ENCODE measurements around the gene SLC8A2.

Gene SLC8A2

DNA sequence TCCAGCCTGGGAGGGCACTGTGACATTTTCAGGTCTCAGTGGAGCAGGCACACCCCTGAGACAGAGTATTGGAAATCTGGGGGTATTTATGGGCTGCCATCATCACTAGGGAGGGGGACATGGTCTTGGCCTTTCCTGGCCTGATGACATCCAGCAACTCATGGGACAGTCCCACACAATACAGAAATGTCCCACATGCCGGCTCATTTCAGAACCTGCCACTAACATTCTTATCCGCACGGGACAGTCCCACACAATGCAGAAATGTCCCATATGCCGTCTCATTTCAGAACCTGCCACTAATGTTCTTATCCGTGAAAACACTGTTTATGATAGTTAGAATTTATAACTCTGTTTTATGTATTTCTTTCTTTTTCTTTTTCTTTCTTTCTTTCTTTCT lies 9.8 kb downstream of the SLC8A2 start:
- H3K4me1 ChIP-seq (ENCODE audit: control insufficient read depth, insufficient read depth, low read depth, low read length) = peaks cover 2% of the 10 kb centered on the region
- 100% methylated on average over 1 of the region's 5 CpGs for WGBS

DNA sequence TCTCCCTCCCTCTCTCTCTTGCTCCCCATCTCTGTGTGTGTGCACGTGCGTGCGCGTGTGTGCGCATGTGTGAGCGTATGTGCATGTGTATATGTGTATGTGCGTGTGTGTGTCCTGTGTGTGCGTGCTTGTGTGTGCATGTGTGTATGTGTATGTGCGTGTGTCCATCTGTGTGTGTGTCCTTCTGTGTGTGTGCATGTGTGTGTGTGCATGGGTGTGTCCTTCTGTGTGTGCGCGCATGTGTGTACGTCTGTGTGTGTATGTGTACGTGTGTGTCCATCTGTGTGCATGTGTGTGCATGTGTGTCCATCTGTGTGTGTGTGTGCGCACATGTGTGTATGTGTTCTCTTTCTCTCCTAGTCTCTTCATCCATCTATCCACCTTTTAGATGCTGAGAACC lies 12.2 kb downstream of the SLC8A2 start:
- peaks cover 2% of the 10 kb centered on the region for H3K4me1 ChIP-seq (ENCODE audit: control insufficient read depth, insufficient read depth, low read depth, low read length)
- no peak overlapping the region for H3K14ac ChIP-seq (ENCODE audit: low read length in 2 of 2)
- no peak overlapping the region for H2BK5ac ChIP-seq (ENCODE audit: low read depth, low read length, poor library complexity, severe bottlenecking)
- H3K4me3 ChIP-seq (ENCODE audit: insufficient read depth in 1 of 2, low read depth in 1 of 2, low read length in 2 of 2) = no peak overlapping the region
- no peak overlapping the region for H3K27ac ChIP-seq (ENCODE audit: low read length, poor library complexity, severe bottlenecking)
- no peak overlapping the region for H4K91ac ChIP-seq (ENCODE audit: low read length)
- no peak overlapping the region for H4K8ac ChIP-seq (ENCODE audit: low read length)
- no peak overlapping the region for H2BK15ac ChIP-seq (ENCODE audit: low read depth, poor library complexity, severe bottlenecking)
- no peak overlapping the region for H3K23ac ChIP-seq (ENCODE audit: low read length in 2 of 2)
- no peak overlapping the region for H3K4me2 ChIP-seq (ENCODE audit: low read length, poor library complexity, severe bottlenecking)
- H2AK5ac ChIP-seq (ENCODE audit: low read length, severe bottlenecking) = no peak overlapping the region
- peaks cover 21% of the 10 kb centered on the region for H3K9me3 ChIP-seq (ENCODE audit: control insufficient read depth, low read length)
- 96% methylated on average over 9 of the region's 14 CpGs for WGBS
- DNase-seq = no peak
- H3K18ac ChIP-seq (ENCODE audit: low read depth in 1 of 2, low read length in 2 of 2) = no peak overlapping the region
- peaks cover 53 to 80% of the 10 kb centered on the region in 2 experiments for H3K27me3 ChIP-seq (ENCODE audit: control insufficient read depth in 1 of 2, insufficient read depth in 1 of 2, low read length in 2 of 2)
- H3K4ac ChIP-seq (ENCODE audit: low read depth in 1 of 2, low read length in 2 of 2) = no peak overlapping the region
- no peaks in the 10 kb centered on the region for H3K79me1 ChIP-seq (replicated peaks; ENCODE audit: low read length, poor library complexity, severe bottlenecking)
- no peaks in the 10 kb centered on the region for H3K36me3 ChIP-seq (ENCODE audit: control insufficient read depth in 1 of 2, insufficient read depth in 2 of 2, low read depth in 1 of 2, low read length in 2 of 2)
- H2BK12ac ChIP-seq (ENCODE audit: low read length in 2 of 2) = no peak overlapping the region
- no peak overlapping the region for H3K9ac ChIP-seq (ENCODE audit: low read length)
- H2AFZ ChIP-seq (ENCODE audit: low read depth, low read length) = no peak overlapping the region
- no peak overlapping the region for H2BK120ac ChIP-seq (ENCODE audit: low read depth, low read length)

More for the DNA sequence above, 9.8 kb downstream of the SLC8A2 start:
- H2BK15ac ChIP-seq (ENCODE audit: low read depth, poor library complexity, severe bottlenecking) = no peak overlapping the region
- no peaks in the 10 kb centered on the region for H3K79me1 ChIP-seq (replicated peaks; ENCODE audit: low read length, poor library complexity, severe bottlenecking)
- H3K4me2 ChIP-seq (ENCODE audit: low read length, poor library complexity, severe bottlenecking) = no peak overlapping the region
- no peak overlapping the region for H4K91ac ChIP-seq (ENCODE audit: low read length)
- no peak overlapping the region for H3K4me3 ChIP-seq (ENCODE audit: insufficient read depth in 1 of 2, low read depth in 1 of 2, low read length in 2 of 2)
- DNase-seq = no peak
- H2BK120ac ChIP-seq (ENCODE audit: low read depth, low read length) = no peak overlapping the region
- no peak overlapping the region for H4K8ac ChIP-seq (ENCODE audit: low read length)
- H3K9me3 ChIP-seq (ENCODE audit: control insufficient read depth, low read length) = peaks cover under 1% of the 10 kb centered on the region
- no peak overlapping the region for H3K27ac ChIP-seq (ENCODE audit: low read length, poor library complexity, severe bottlenecking)
- H2AFZ ChIP-seq (ENCODE audit: low read depth, low read length) = no peak overlapping the region
- no peak overlapping the region for H3K9ac ChIP-seq (ENCODE audit: low read length)
- peaks cover 53 to 77% of the 10 kb centered on the region in 2 experiments for H3K27me3 ChIP-seq (ENCODE audit: control insufficient read depth in 1 of 2, insufficient read depth in 1 of 2, low read length in 2 of 2)
- H3K36me3 ChIP-seq (ENCODE audit: control insufficient read depth in 1 of 2, insufficient read depth in 2 of 2, low read depth in 1 of 2, low read length in 2 of 2) = no peaks in the 10 kb centered on the region
- H3K4ac ChIP-seq (ENCODE audit: low read depth in 1 of 2, low read length in 2 of 2) = no peak overlapping the region
- H2BK12ac ChIP-seq (ENCODE audit: low read length in 2 of 2) = no peak overlapping the region
- H2BK5ac ChIP-seq (ENCODE audit: low read depth, low read length, poor library complexity, severe bottlenecking) = no peak overlapping the region
- H3K18ac ChIP-seq (ENCODE audit: low read depth in 1 of 2, low read length in 2 of 2) = no peak overlapping the region
- no peak overlapping the region for H2AK5ac ChIP-seq (ENCODE audit: low read length, severe bottlenecking)
- H3K14ac ChIP-seq (ENCODE audit: low read length in 2 of 2) = no peak overlapping the region
- no peak overlapping the region for H3K23ac ChIP-seq (ENCODE audit: low read length in 2 of 2)

GRCh38 chr19:47458672-47459071 lies 13.0 kb downstream of the SLC8A2 start:
- Histone ChIP-seq H3K14ac (ENCODE audit: low read length in 2 of 2) (no peak overlapping the region), H4K8ac (ENCODE audit: low read length) (no peak overlapping the region), H2BK120ac (ENCODE audit: low read depth, low read length) (no peak overlapping the region), H3K4me1 (ENCODE audit: control insufficient read depth, insufficient read depth, low read depth, low read length) (peaks cover 2% of the 10 kb centered on the region), H3K27me3 (ENCODE audit: control insufficient read depth in 1 of 2, insufficient read depth in 1 of 2, low read length in 2 of 2) (peaks cover 55 to 79% of the 10 kb centered on the region in 2 experiments), H3K36me3 (ENCODE audit: control insufficient read depth in 1 of 2, insufficient read depth in 2 of 2, low read depth in 1 of 2, low read length in 2 of 2) (no peaks in the 10 kb centered on the region), H2BK15ac (ENCODE audit: low read depth, poor library complexity, severe bottlenecking) (no peak overlapping the region), H3K23ac (ENCODE audit: low read length in 2 of 2) (no peak overlapping the region), H3K9me3 (ENCODE audit: control insufficient read depth, low read length) (peaks cover 21% of the 10 kb centered on the region), H3K9ac (ENCODE audit: low read length) (no peak overlapping the region), H2BK5ac (ENCODE audit: low read depth, low read length, poor library complexity, severe bottlenecking) (no peak overlapping the region), H3K18ac (ENCODE audit: low read depth in 1 of 2, low read length in 2 of 2) (no peak overlapping the region), H2BK12ac (ENCODE audit: low read length in 2 of 2) (no peak overlapping the region), H3K4me3 (ENCODE audit: insufficient read depth in 1 of 2, low read depth in 1 of 2, low read length in 2 of 2) (no peak overlapping the region), H3K27ac (ENCODE audit: low read length, poor library complexity, severe bottlenecking) (no peak overlapping the region), H3K4me2 (ENCODE audit: low read length, poor library complexity, severe bottlenecking) (no peak overlapping the region), H2AK5ac (ENCODE audit: low read length, severe bottlenecking) (no peak overlapping the region), H3K4ac (ENCODE audit: low read depth in 1 of 2, low read length in 2 of 2) (no peak overlapping the region), H3K79me1 (replicated peaks; ENCODE audit: low read length, poor library complexity, severe bottlenecking) (no peaks in the 10 kb centered on the region), H2AFZ (ENCODE audit: low read depth, low read length) (no peak overlapping the region), H4K91ac (ENCODE audit: low read length) (no peak overlapping the region)
- no peak for DNase-seq
- WGBS = 50% methylated on average over 5 of the region's 5 CpGs

DNA sequence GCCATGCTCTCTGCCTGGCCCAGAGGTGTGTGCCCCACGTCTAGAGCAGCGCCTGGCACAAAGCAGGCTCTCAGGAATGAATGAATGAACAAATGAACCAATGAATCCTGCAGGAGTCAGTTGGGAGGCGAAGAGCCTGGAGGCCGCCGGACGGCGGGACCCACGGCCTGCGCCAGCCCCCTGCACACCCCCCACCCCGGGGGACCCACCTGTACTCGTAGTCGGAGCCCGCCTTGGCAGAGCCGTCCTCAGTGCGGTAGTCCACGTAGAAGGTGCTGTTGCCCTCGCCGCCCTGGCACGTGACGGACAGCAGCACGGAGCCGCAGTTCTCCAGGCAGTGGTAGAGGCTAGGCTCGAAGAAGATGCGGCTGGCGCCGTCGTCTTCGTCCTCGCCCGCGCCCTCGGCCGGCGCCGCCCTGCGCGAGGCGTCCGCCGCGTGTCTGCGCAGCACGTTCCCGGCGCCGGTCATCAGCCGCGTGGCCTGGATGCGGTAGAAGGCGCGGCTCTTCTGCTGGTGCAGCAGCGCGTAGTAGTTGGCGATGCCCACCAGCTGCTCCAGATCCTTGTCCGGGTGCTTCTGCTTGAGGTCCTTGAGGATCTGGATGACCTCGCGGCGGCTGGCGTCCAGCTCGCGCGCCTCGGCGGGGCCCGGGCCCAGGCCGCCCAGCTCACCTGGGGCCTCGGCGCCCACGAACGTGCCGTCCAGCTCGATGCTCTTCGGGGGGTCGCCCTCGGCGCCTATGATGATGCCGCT lies 14.8 kb downstream of the SLC8A2 start:
- Histone ChIP-seq H3K4me1 (ENCODE audit: control insufficient read depth, insufficient read depth, low read depth, low read length) (peaks cover 2% of the 10 kb centered on the region), H3K27ac (ENCODE audit: low read length, poor library complexity, severe bottlenecking) (no peak overlapping the region), H3K4ac (ENCODE audit: low read depth in 1 of 2, low read length in 2 of 2) (no peak overlapping the region), H3K4me3 (ENCODE audit: insufficient read depth in 1 of 2, low read depth in 1 of 2, low read length in 2 of 2) (no peak overlapping the region), H2BK12ac (ENCODE audit: low read length in 2 of 2) (no peak overlapping the region), H3K36me3 (ENCODE audit: control insufficient read depth in 1 of 2, insufficient read depth in 2 of 2, low read depth in 1 of 2, low read length in 2 of 2) (no peaks in the 10 kb centered on the region), H3K18ac (ENCODE audit: low read depth in 1 of 2, low read length in 2 of 2) (no peak overlapping the region), H3K14ac (ENCODE audit: low read length in 2 of 2) (no peak overlapping the region), H3K9ac (ENCODE audit: low read length) (no peak overlapping the region), H3K4me2 (ENCODE audit: low read length, poor library complexity, severe bottlenecking) (no peak overlapping the region), H2BK120ac (ENCODE audit: low read depth, low read length) (no peak overlapping the region), H3K79me1 (replicated peaks; ENCODE audit: low read length, poor library complexity, severe bottlenecking) (no peaks in the 10 kb centered on the region), H2AFZ (ENCODE audit: low read depth, low read length) (no peak overlapping the region), H4K8ac (ENCODE audit: low read length) (no peak overlapping the region), H3K27me3 (ENCODE audit: control insufficient read depth in 1 of 2, insufficient read depth in 1 of 2, low read length in 2 of 2) (peaks cover 55 to 85% of the 10 kb centered on the region in 2 experiments), H4K91ac (ENCODE audit: low read length) (no peak overlapping the region), H2BK5ac (ENCODE audit: low read depth, low read length, poor library complexity, severe bottlenecking) (no peak overlapping the region), H3K9me3 (ENCODE audit: control insufficient read depth, low read length) (peaks cover 21% of the 10 kb centered on the region), H2AK5ac (ENCODE audit: low read length, severe bottlenecking) (no peak overlapping the region), H3K23ac (ENCODE audit: low read length in 2 of 2) (no peak overlapping the region), H2BK15ac (ENCODE audit: low read depth, poor library complexity, severe bottlenecking) (no peak overlapping the region)
- no peak for DNase-seq
- WGBS = 73% methylated on average over 77 of the region's 77 CpGs
